GM19395 (cell line): ENCODE results near the gene RSU1.

Source experiments
- ATAC-seq: cut with Tn5 transposase; IDR thresholded peaks from one replicate; pipeline ENCODE4 v1.9.1; 2021; ENCODE audit warnings: mild to moderate bottlenecking, moderate library complexity; ENCODE audit not compliant: unreplicated experiment

Gene RSU1

GRCh38 chr10:16745061-16745460 is 72.2 kb downstream of the RSU1 start:
- ATAC-seq = no peak

GRCh38 chr10:16742165-16742960 is 74.9 kb downstream of the RSU1 start:
- ATAC-seq = no peak

- ATAC-seq = no peak
Measured at GRCh38 chr10:16741540-16741939, 75.7 kb downstream of the RSU1 start.

- no peak for ATAC-seq
Measured at GRCh38 chr10:16737420-16737819, 79.8 kb downstream of the RSU1 start.

GRCh38 chr10:16735671-16736070 is 81.6 kb downstream of the RSU1 start:
- no peak for ATAC-seq

- no peak for ATAC-seq
Measured at GRCh38 chr10:16732376-16732775, 84.8 kb downstream of the RSU1 start.

GRCh38 chr10:16728266-16728665 is 89.0 kb downstream of the RSU1 start:
- no peak for ATAC-seq

GRCh38 chr10:16727666-16728065 is 89.6 kb downstream of the RSU1 start:
- ATAC-seq = no peak

- ATAC-seq = no peak
Measured at GRCh38 chr10:16724509-16724908, 92.7 kb downstream of the RSU1 start.

GRCh38 chr10:16720812-16721211 is 96.4 kb downstream of the RSU1 start:
- ATAC-seq = no peak

- ATAC-seq = no peak
Measured at GRCh38 chr10:16717622-16718395, 99.4 kb downstream of the RSU1 start.

GRCh38 chr10:16716051-16716450 is 101.2 kb downstream of the RSU1 start:
- ATAC-seq = no peak

- no peak for ATAC-seq
Measured at GRCh38 chr10:16713290-16713689, 103.9 kb downstream of the RSU1 start.

- ATAC-seq = no peak
Measured at GRCh38 chr10:16712883-16713282, 104.3 kb downstream of the RSU1 start.

- ATAC-seq = no peak
Measured at GRCh38 chr10:16700331-16700730, 116.9 kb downstream of the RSU1 start.

GRCh38 chr10:16699435-16700057 is 117.7 kb downstream of the RSU1 start:
- ATAC-seq = no peak

- no peak for ATAC-seq
Measured at GRCh38 chr10:16698461-16698860, 118.8 kb downstream of the RSU1 start.

GRCh38 chr10:16690417-16690816 is 126.8 kb downstream of the RSU1 start:
- ATAC-seq = no peak

- ATAC-seq = no peak
Measured at GRCh38 chr10:16689696-16690095, 127.5 kb downstream of the RSU1 start.

- ATAC-seq = no peak
Measured at GRCh38 chr10:16689227-16689626, 128.0 kb downstream of the RSU1 start.

GRCh38 chr10:16686054-16686902 is 130.9 kb downstream of the RSU1 start:
- no peak for ATAC-seq
